H1 (cell line): ENCODE data around the gene GPX6. TPM values are rescaled to one million over a fixed set of nuclear protein-coding genes. Genes with fewer than 3 reads are reported as not detected.

Experiments
- CTCF ChIA-PET: fragments of 300-600 bp; sonication (Branson Sonifier 250); formaldehyde crosslinking; loops from one replicate; lab custom pipeline; 2021; ENCODE audit not compliant: partially characterized antibody; lab: Charles Lee
- POLR2A ChIA-PET: fragments of 300-600 bp; sonication (Branson Sonifier 250); formaldehyde crosslinking; loops from one replicate; lab custom pipeline; 2021; ENCODE audit warnings: inconsistent platforms; ENCODE audit not compliant: partially characterized antibody; lab: Charles Lee
- DNase-seq, 2 experiments: peaks; one replicate each; pipeline versions ENCODE4 v3.0.0 to v3.0.0-alpha.2; 2010 to 2022; ENCODE audit warnings: low spot score in 2 of 2, low read depth in 1 of 2, mixed read lengths in 1 of 2
- FAIRE-seq: peaks from 2 replicates; lab custom pipeline; 2011; peaks lifted over from hg19 to GRCh38; lab: Jason Lieb, UNC
- H2AFZ ChIP-seq: 2 replicates; pipeline ENCODE4 v1.8.1; 2012; ENCODE audit warnings: low read length, inconsistent platforms
- H2AK5ac ChIP-seq: 2 replicates; pipeline ENCODE4 v1.6.1; 2013; ENCODE audit warnings: low read depth, low read length
- H2BK120ac ChIP-seq: replicated peaks from 2 replicates; pipeline ENCODE3; 2013; ENCODE audit warnings: low read depth, low read length, inconsistent platforms
- H2BK12ac ChIP-seq: 2 replicates; pipeline ENCODE4 v1.6.1; 2013; ENCODE audit warnings: low read depth, low read length
- H2BK15ac ChIP-seq: 2 replicates; pipeline ENCODE4 v1.6.1; 2013; ENCODE audit warnings: low read length
- H2BK20ac ChIP-seq: 2 replicates; pipeline ENCODE4 v1.6.1; 2013; ENCODE audit warnings: low read length
- H2BK5ac ChIP-seq: 2 replicates; pipeline ENCODE4 v1.6.1; 2013; ENCODE audit warnings: low read depth, low read length
- H3K14ac ChIP-seq: 2 replicates; pipeline ENCODE4 v1.6.1; 2013; ENCODE audit warnings: inconsistent platforms; ENCODE audit not compliant: insufficient read length
- H3K18ac ChIP-seq: 2 replicates; pipeline ENCODE4 v1.6.1; 2013; ENCODE audit warnings: low read length; ENCODE audit errors: extremely low read depth
- H3K23ac ChIP-seq: 2 replicates; pipeline ENCODE4 v1.6.1; 2013; ENCODE audit warnings: inconsistent platforms; ENCODE audit not compliant: insufficient read length
- H3K23me2 ChIP-seq: 2 replicates; pipeline ENCODE4 v1.6.1; 2013; ENCODE audit warnings: low read depth, low read length
- H3K27ac ChIP-seq: 2 replicates; pipeline ENCODE4 v1.6.1; 2011; ENCODE audit warnings: low read depth, low read length, inconsistent platforms
- H3K27me3 ChIP-seq, 4 experiments: replicated peaks in 1 of 4; 1 replicate in 1 of 4; 2 replicates in 3 of 4; pipeline versions ENCODE4 v1.6.1 to v1.8.1; 2011 to 2013; ENCODE audit warnings: low read length in 3 of 4, mild to moderate bottlenecking in 3 of 4, inconsistent platforms in 2 of 4, mixed read lengths in 2 of 4, moderate library complexity in 1 of 4; ENCODE audit not compliant: control insufficient read depth in 3 of 4, insufficient read depth in 3 of 4; ENCODE audit errors: extremely low read depth in 1 of 4
- H3K36me3 ChIP-seq, 4 experiments: 2 replicates each; pipeline versions ENCODE4 v1.6.1 to v1.8.1; 2011 to 2013; ENCODE audit warnings: mild to moderate bottlenecking in 4 of 4, low read length in 3 of 4, moderate library complexity in 2 of 4, control low read depth in 1 of 4, inconsistent platforms in 1 of 4; ENCODE audit not compliant: insufficient read depth in 4 of 4, control insufficient read depth in 2 of 4
- H3K4ac ChIP-seq: replicated peaks from 2 replicates; pipeline ENCODE3; 2013; ENCODE audit warnings: low read length, low read depth, mixed read lengths, inconsistent platforms; ENCODE audit not compliant: insufficient read length
- H3K4me1 ChIP-seq, 4 experiments: replicated peaks in 1 of 4; 1 replicate in 1 of 4; 2 replicates in 3 of 4; pipeline versions ENCODE4 v1.6.1 to v1.8.1; 2011 to 2013; ENCODE audit warnings: low read length in 3 of 4, inconsistent platforms in 2 of 4, mixed read lengths in 1 of 4; ENCODE audit not compliant: insufficient read depth in 4 of 4, control insufficient read depth in 3 of 4
- H3K4me2 ChIP-seq, 2 experiments: 2 replicates each; pipeline versions ENCODE4 v1.6.1 to v1.8.1; 2011 to 2013; ENCODE audit warnings: low read depth in 2 of 2, low read length in 2 of 2, control low read depth in 1 of 2, inconsistent platforms in 1 of 2, mild to moderate bottlenecking in 1 of 2; ENCODE audit not compliant: insufficient read depth in 1 of 2
- H3K4me3 ChIP-seq, 4 experiments: fragments of 200-600, 300-600 bp in 1 of 4; sonication (generic), shearing (Covaris generic), sonication (Bioruptor Twin) in 1 of 4; 2 replicates each; pipeline versions ENCODE4 v1.5.1 to v1.8.1; 2011 to 2016; ENCODE audit warnings: low read length in 4 of 4, low read depth in 3 of 4, control low read depth in 2 of 4, inconsistent platforms in 2 of 4, mild to moderate bottlenecking in 2 of 4, mixed read lengths in 1 of 4, moderate library complexity in 1 of 4; ENCODE audit not compliant: insufficient read depth in 2 of 4; ENCODE audit errors: extremely low read depth in 1 of 4
- H3K56ac ChIP-seq: replicated peaks from 2 replicates; pipeline ENCODE3; 2013; ENCODE audit warnings: low read depth, mild to moderate bottlenecking, mixed read lengths, low read length, inconsistent platforms; ENCODE audit not compliant: insufficient read length
- H3K79me1 ChIP-seq: 2 replicates; pipeline ENCODE4 v1.6.1; 2013; ENCODE audit warnings: low read depth, low read length, control low read depth
- H3K79me2 ChIP-seq, 2 experiments: 2 replicates each; pipeline versions ENCODE4 v1.6.1 to v1.8.1; 2012 to 2013; ENCODE audit warnings: low read length in 2 of 2, mild to moderate bottlenecking in 2 of 2, inconsistent platforms in 1 of 2; ENCODE audit not compliant: insufficient read depth in 2 of 2, control insufficient read depth in 1 of 2
- H3K9ac ChIP-seq, 4 experiments: replicated peaks in 1 of 4; 1 replicate in 1 of 4; 2 replicates in 3 of 4; pipeline versions ENCODE4 v1.6.1 to v1.8.1; 2011 to 2013; ENCODE audit warnings: low read depth in 3 of 4, low read length in 3 of 4, control low read depth in 2 of 4, mild to moderate bottlenecking in 2 of 4, moderate library complexity in 2 of 4, inconsistent platforms in 1 of 4; ENCODE audit errors: extremely low read depth in 1 of 4
- H3K9me3 ChIP-seq, 2 experiments: 2 replicates each; pipeline versions ENCODE4 v1.6.1 to v1.8.1; 2012 to 2013; ENCODE audit warnings: mild to moderate bottlenecking in 2 of 2, moderate library complexity in 2 of 2, control low read depth in 1 of 2, inconsistent platforms in 1 of 2, low read depth in 1 of 2, low read length in 1 of 2, mixed read lengths in 1 of 2; ENCODE audit not compliant: insufficient read depth in 2 of 2
- H4K20me1 ChIP-seq, 2 experiments: replicated peaks in 1 of 2; 2 replicates each; pipeline versions ENCODE3 to v1.8.1; 2011 to 2013; ENCODE audit warnings: inconsistent platforms in 2 of 2, low read length in 2 of 2, mild to moderate bottlenecking in 1 of 2; ENCODE audit not compliant: insufficient read depth in 2 of 2, control insufficient read depth in 1 of 2
- H4K5ac ChIP-seq: 2 replicates; pipeline ENCODE4 v1.6.1; 2013; ENCODE audit warnings: low read length, low read depth, mixed read lengths, inconsistent platforms; ENCODE audit not compliant: insufficient read length
- H4K8ac ChIP-seq: 2 replicates; pipeline ENCODE4 v1.8.0; 2013; ENCODE audit warnings: mild to moderate bottlenecking, moderate library complexity, low read length, inconsistent platforms; ENCODE audit not compliant: insufficient read depth; ENCODE audit errors: extremely low read depth
- H4K91ac ChIP-seq: replicated peaks from 2 replicates; pipeline ENCODE3; 2013; ENCODE audit warnings: low read length, mixed read lengths, inconsistent platforms; ENCODE audit not compliant: insufficient read length
- CHD2 ChIP-seq: IDR thresholded peaks from 2 replicates; pipeline ENCODE4 v1.6.1; 2012; ENCODE audit warnings: low read length, improper control_type of control experiment
- EZH2 ChIP-seq: fragments of 200-600 bp; sonication (generic); IDR thresholded peaks from 2 replicates; pipeline ENCODE4 v1.7.1; 2012; ENCODE audit warnings: low read depth, mild to moderate bottlenecking, moderate library complexity, low read length, inconsistent platforms; ENCODE audit not compliant: severe bottlenecking
- HDAC2 ChIP-seq, 2 experiments: fragments of 300-600 bp in 1 of 2; sonication (generic) in 1 of 2; IDR thresholded peaks; 2 replicates each; pipeline ENCODE4 v1.6.1; 2011 to 2012; ENCODE audit warnings: low read depth in 2 of 2, low read length in 2 of 2, mild to moderate bottlenecking in 2 of 2, moderate library complexity in 2 of 2, borderline replicate concordance in 1 of 2, inconsistent platforms in 1 of 2
- HDAC6 ChIP-seq: IDR thresholded peaks from one replicate; pipeline ENCODE4 v1.7.1; 2012; ENCODE audit warnings: low read depth, mild to moderate bottlenecking, inconsistent platforms, low read length, moderate library complexity
- JUN ChIP-seq: IDR thresholded peaks from 2 replicates; pipeline ENCODE4 v1.6.1; 2011; ENCODE audit warnings: low read depth, mild to moderate bottlenecking, improper control_type of control experiment, low read length
- POLR2A ChIP-seq, 2 experiments: IDR thresholded peaks; 1 replicate in 1 of 2; 2 replicates in 1 of 2; pipeline ENCODE4 v1.6.1; 2011; ENCODE audit warnings: low read depth in 2 of 2, low read length in 2 of 2, mild to moderate bottlenecking in 2 of 2; ENCODE audit errors: control extremely low read depth in 1 of 2
- RBBP5 ChIP-seq: IDR thresholded peaks from 2 replicates; pipeline ENCODE4 v1.7.1; 2012; ENCODE audit warnings: low read depth, mild to moderate bottlenecking, inconsistent platforms, low read length, moderate library complexity, borderline replicate concordance
- WGBS, 2 experiments: shearing (Covaris generic) in 1 of 2; methylation state at CpG; one replicate each; pipeline versions ENCODE4 v1.1.6 to v1.1.7; 2013 to 2015; ENCODE audit warnings: low lambda C conversion rate in 2 of 2, mixed read lengths in 2 of 2, inconsistent platforms in 1 of 2, low coverage in 1 of 2, missing lambda C conversion rate in 1 of 2; ENCODE audit not compliant: insufficient replicate concordance in 2 of 2, insufficient coverage in 1 of 2, insufficient read length in 1 of 2; ENCODE audit errors: extremely low coverage in 1 of 2, missing lambda C conversion rate in 1 of 2; 5-methylcytosine and 5-hydroxymethylcytosine counted together
- polyA plus RNA-seq, 7 experiments: library from polyadenylated mRNA; depleted of rRNA in 3 of 7; stranded (reverse) in 5 of 7; unstranded in 2 of 7; fragments of >200 nt in 5 of 7; fragments of 200-250 nt in 2 of 7; gene quantifications; 1 replicate in 5 of 7; 2 replicates in 1 of 7; 4 replicates in 1 of 7; pipeline versions ENCODE4 v1.2.1 to v1.2.3, GENCODE V29; 2011 to 2013; ENCODE audit warnings: missing spikeins in 2 of 7, mixed read lengths in 2 of 7
- total RNA-seq: library from RNA; stranded (reverse); fragmentation: NEBNext Ultra II Directional; extraction: Animal tissue kit (Norgen Biotek cat#: 25700); gene quantifications from 2 replicates; pipeline ENCODE4 v1.2.1, GENCODE V29; 2021
- TF ChIP-seq, protein P1 (sequence below): IDR thresholded peaks from 2 replicates; pipeline ENCODE4 v1.6.1; 2012; ENCODE audit warnings: inconsistent platforms
- TF ChIP-seq, protein P2 (sequence below): IDR thresholded peaks from 2 replicates; pipeline ENCODE4 v1.6.1; 2012; ENCODE audit warnings: low read length, inconsistent platforms

GPX6 gene
- total and polyA plus RNA-seq, 2 of the 8 experiments (the other 6 are each of a cell fraction or from before 2014, with no cell fraction given), result not detected

DNA sequence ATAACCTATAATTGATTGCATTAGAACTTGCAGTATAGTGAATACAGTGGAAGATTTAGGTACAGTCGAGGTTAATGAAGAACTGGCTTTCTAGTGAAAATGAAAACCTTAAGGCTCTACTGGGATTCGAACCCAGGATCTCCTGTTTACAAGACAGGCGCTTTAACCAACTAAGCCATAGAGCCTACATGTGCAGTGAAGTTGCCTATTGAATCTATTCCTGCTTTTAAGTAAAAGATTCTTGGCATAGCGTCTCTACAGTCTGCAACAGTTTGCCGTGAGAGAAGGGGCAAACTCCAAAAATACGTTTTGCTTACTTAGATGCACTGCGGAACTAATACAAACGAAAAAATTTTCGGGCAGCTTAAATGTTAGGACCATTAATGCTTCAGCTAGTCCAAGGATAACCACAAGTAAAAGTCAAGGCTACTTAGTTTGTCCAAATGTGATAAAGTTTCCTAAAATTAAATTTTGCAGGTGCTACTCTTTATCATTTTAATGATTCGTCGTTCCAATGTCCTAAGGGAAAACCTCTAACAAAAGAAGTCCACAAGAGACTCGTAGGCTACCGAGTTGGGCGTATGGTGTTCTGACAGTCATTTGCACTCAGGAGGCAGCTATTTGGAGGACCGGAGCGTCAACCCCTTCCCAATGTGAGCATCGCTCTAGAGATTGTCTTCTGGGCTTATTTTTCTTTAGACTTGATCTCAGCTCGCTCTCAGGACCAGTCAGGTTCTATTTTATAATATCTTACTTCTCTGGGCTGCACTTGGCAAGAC, 41.0 kb downstream of the GPX6 start:
- Histone ChIP-seq H3K79me2 (no peaks in the 10 kb centered on the region), H3K14ac (no peak overlapping the region), H3K23ac (no peak overlapping the region), H4K91ac (no peak overlapping the region), H3K27ac (no peak overlapping the region), H4K20me1 (no peaks in the 10 kb centered on the region), H3K4me1 (no peaks in the 10 kb centered on the region), H4K8ac (no peak overlapping the region), H3K4me2 (peak overlapping the region; percentile 54 to 60), H3K18ac (no peak overlapping the region), H3K4ac (no peak overlapping the region), H2AFZ (peak overlapping the region; percentile 24; the same call in 1 of the 2 replicates), H3K23me2 (peaks cover 3% of the 10 kb centered on the region; the same call in 1 of the 2 replicates), H3K9me3 (no peaks in the 10 kb centered on the region), H2BK5ac (no peak overlapping the region), H2BK120ac (no peak overlapping the region), H2BK20ac (no peak overlapping the region), H2AK5ac (no peak overlapping the region), H4K5ac (no peak overlapping the region), H2BK15ac (no peak overlapping the region), H3K9ac (no peak overlapping the region), H3K36me3 (no peaks in the 10 kb centered on the region), H3K79me1 (no peaks in the 10 kb centered on the region), H3K4me3 (peak overlapping the region; percentile 72 to 88 (median 77)), H2BK12ac (no peak overlapping the region), H3K27me3 (peaks cover 0 to 2% (median 0%) of the 10 kb centered on the region in 4 experiments; a peak in 1 of 7 replicates), H3K56ac (no peak overlapping the region)
- ChIA-PET CTCF (interaction anchor here (0.6 to 1.7 kb wide), 4 partner anchors 20 to 369 kb away, joined by 3 to 5 read pairs (median 4); no protein-coding TSS in a partner anchor), POLR2A (interaction anchor here (1.0 to 1.9 kb wide), 5 partner anchors 14 to 39 kb away, joined by 3 to 11 read pairs (median 5); partner anchors contain the start of gene ZSCAN23)
- FAIRE-seq (peak; percentile 94), DNase-seq (peak; percentile 54)
- whole genome bisulfite sequencing, 2 experiments, result 3% methylated on average over 18 of the region's 18 CpGs; no CpG with 5 or more reads in 1 of the 2 experiments
- TF ChIP-seq, protein P1, sequence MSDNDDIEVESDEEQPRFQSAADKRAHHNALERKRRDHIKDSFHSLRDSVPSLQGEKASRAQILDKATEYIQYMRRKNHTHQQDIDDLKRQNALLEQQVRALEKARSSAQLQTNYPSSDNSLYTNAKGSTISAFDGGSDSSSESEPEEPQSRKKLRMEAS, result no peak
- TF ChIP-seq HDAC2 (IDR thresholded peaks at IDR 0.05; ENCODE audit: borderline replicate concordance in 1 of 2, low read depth in 2 of 2, low read length in 2 of 2) (no peak), EZH2 (no peak), HDAC6 (peak; percentile 44), POLR2A (IDR thresholded peaks at IDR 0.05; ENCODE audit: control extremely low read depth in 1 of 2, low read depth in 2 of 2, low read length in 2 of 2) (no peak), CHD2 (no peak), JUN (no peak), RBBP5 (no peak)
- TF ChIP-seq, protein P2, sequence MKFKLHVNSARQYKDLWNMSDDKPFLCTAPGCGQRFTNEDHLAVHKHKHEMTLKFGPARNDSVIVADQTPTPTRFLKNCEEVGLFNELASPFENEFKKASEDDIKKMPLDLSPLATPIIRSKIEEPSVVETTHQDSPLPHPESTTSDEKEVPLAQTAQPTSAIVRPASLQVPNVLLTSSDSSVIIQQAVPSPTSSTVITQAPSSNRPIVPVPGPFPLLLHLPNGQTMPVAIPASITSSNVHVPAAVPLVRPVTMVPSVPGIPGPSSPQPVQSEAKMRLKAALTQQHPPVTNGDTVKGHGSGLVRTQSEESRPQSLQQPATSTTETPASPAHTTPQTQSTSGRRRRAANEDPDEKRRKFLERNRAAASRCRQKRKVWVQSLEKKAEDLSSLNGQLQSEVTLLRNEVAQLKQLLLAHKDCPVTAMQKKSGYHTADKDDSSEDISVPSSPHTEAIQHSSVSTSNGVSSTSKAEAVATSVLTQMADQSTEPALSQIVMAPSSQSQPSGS, result 0 out of 2 replicates have a peak, but pooled peaks have one; percentile 73
